GM12878 (cell line): ENCODE data around the gene HSP90AB1.

ENCODE experiments used
- BHLHE40 ChIP-seq, 2 experiments: fragments of 450-650 bp in 1 of 2; IDR thresholded peaks; 2 replicates each; pipeline ENCODE4 v1.6.1; 2011 to 2017; ENCODE audit warnings: low read depth in 2 of 2, borderline replicate concordance in 1 of 2, improper control_type of control experiment in 1 of 2, low read length in 1 of 2, mild to moderate bottlenecking in 1 of 2
- CBX3 ChIP-seq: fragments of 200-600 bp; sonication (generic); IDR thresholded peaks from 2 replicates; pipeline ENCODE4 v1.6.1; 2016; ENCODE audit warnings: low read depth, borderline replicate concordance
- JUND ChIP-seq: IDR thresholded peaks from 2 replicates; pipeline ENCODE4 v1.6.1; 2012; ENCODE audit warnings: low read depth, mild to moderate bottlenecking, low read length, improper control_type of control experiment, moderate library complexity
- MEF2A ChIP-seq: IDR thresholded peaks from 2 replicates; pipeline ENCODE4 v1.6.1; 2011; ENCODE audit warnings: low read depth, mild to moderate bottlenecking, low read length, moderate library complexity; ENCODE audit not compliant: insufficient read depth
- NR2C1 ChIP-seq: fragments of 450-650 bp; IDR thresholded peaks from 2 replicates; pipeline ENCODE4 v1.6.1; 2017; ENCODE audit warnings: antibody characterized with exemption, mild to moderate bottlenecking, moderate library complexity
- SMARCA5 ChIP-seq: fragments of 450-650 bp; IDR thresholded peaks from 2 replicates; pipeline ENCODE4 v1.6.1; 2017; ENCODE audit warnings: mild to moderate bottlenecking
- SRF ChIP-seq, 2 experiments: IDR thresholded peaks; 2 replicates each; pipeline ENCODE4 v1.6.1; 2011; ENCODE audit warnings: low read depth in 2 of 2, low read length in 2 of 2, mild to moderate bottlenecking in 1 of 2, moderate library complexity in 1 of 2
- SUZ12 ChIP-seq: fragments of 200-600 bp; sonication (generic); IDR thresholded peaks from one replicate; pipeline ENCODE4 v1.6.1; 2018; ENCODE audit warnings: antibody characterized with exemption, mild to moderate bottlenecking; ENCODE audit not compliant: unreplicated experiment
- YY1 ChIP-seq: IDR thresholded peaks from 2 replicates; pipeline ENCODE4 v1.6.1; 2011; ENCODE audit warnings: low read depth, mild to moderate bottlenecking, low read length
- TF ChIP-seq, protein P1 (sequence below): IDR thresholded peaks from 2 replicates; pipeline ENCODE4 v1.6.1; 2012; ENCODE audit warnings: low read depth, low read length, improper control_type of control experiment
- TF ChIP-seq, protein P2 (sequence below), 3 experiments: IDR thresholded peaks in 2 of 3; conservative IDR thresholded peaks in 1 of 3; 2 replicates each; pipeline ENCODE4 v1.5.1; 2011; ENCODE audit warnings: low read depth in 3 of 3, low read length in 3 of 3, mild to moderate bottlenecking in 3 of 3, control low read depth in 2 of 3, moderate library complexity in 2 of 3, inconsistent platforms in 1 of 3, mixed read lengths in 1 of 3; ENCODE audit not compliant: control insufficient read depth in 2 of 3, insufficient read depth in 1 of 3; ENCODE audit errors: extremely low read depth in 1 of 3
- TF ChIP-seq, protein P3 (sequence below): fragments of 150-350 bp; IDR thresholded peaks from 2 replicates; pipeline ENCODE4 v1.6.1; 2016; ENCODE audit warnings: low read depth, low read length

GRCh38 chr6:44272529-44272928, 25.6 kb downstream of the HSP90AB1 start:
- TF ChIP-seq SMARCA5 (no peak), SRF (IDR thresholded peaks at IDR 0.05; ENCODE audit: low read depth in 2 of 2, low read length in 2 of 2) (no peak), YY1 (no peak), JUND (no peak), MEF2A (no peak), NR2C1 (no peak), SUZ12 (no peak), BHLHE40 (IDR thresholded peaks at IDR 0.05; ENCODE audit: borderline replicate concordance in 1 of 2, low read depth in 2 of 2, low read length in 1 of 2) (no peak), CBX3 (no peak)
- TF ChIP-seq, protein P1, sequence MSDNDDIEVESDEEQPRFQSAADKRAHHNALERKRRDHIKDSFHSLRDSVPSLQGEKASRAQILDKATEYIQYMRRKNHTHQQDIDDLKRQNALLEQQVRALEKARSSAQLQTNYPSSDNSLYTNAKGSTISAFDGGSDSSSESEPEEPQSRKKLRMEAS = no peak
- TF ChIP-seq, protein P2, sequence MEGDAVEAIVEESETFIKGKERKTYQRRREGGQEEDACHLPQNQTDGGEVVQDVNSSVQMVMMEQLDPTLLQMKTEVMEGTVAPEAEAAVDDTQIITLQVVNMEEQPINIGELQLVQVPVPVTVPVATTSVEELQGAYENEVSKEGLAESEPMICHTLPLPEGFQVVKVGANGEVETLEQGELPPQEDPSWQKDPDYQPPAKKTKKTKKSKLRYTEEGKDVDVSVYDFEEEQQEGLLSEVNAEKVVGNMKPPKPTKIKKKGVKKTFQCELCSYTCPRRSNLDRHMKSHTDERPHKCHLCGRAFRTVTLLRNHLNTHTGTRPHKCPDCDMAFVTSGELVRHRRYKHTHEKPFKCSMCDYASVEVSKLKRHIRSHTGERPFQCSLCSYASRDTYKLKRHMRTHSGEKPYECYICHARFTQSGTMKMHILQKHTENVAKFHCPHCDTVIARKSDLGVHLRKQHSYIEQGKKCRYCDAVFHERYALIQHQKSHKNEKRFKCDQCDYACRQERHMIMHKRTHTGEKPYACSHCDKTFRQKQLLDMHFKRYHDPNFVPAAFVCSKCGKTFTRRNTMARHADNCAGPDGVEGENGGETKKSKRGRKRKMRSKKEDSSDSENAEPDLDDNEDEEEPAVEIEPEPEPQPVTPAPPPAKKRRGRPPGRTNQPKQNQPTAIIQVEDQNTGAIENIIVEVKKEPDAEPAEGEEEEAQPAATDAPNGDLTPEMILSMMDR (IDR thresholded peaks at IDR 0.05 in 2 of 3, conservative IDR thresholded peaks at IDR 0.05 in 1 of 3; ENCODE audit: control insufficient read depth in 2 of 3, extremely low read depth in 1 of 3, insufficient read depth in 1 of 3, low read depth in 3 of 3, low read length in 3 of 3) = no peak
- TF ChIP-seq, protein P3, sequence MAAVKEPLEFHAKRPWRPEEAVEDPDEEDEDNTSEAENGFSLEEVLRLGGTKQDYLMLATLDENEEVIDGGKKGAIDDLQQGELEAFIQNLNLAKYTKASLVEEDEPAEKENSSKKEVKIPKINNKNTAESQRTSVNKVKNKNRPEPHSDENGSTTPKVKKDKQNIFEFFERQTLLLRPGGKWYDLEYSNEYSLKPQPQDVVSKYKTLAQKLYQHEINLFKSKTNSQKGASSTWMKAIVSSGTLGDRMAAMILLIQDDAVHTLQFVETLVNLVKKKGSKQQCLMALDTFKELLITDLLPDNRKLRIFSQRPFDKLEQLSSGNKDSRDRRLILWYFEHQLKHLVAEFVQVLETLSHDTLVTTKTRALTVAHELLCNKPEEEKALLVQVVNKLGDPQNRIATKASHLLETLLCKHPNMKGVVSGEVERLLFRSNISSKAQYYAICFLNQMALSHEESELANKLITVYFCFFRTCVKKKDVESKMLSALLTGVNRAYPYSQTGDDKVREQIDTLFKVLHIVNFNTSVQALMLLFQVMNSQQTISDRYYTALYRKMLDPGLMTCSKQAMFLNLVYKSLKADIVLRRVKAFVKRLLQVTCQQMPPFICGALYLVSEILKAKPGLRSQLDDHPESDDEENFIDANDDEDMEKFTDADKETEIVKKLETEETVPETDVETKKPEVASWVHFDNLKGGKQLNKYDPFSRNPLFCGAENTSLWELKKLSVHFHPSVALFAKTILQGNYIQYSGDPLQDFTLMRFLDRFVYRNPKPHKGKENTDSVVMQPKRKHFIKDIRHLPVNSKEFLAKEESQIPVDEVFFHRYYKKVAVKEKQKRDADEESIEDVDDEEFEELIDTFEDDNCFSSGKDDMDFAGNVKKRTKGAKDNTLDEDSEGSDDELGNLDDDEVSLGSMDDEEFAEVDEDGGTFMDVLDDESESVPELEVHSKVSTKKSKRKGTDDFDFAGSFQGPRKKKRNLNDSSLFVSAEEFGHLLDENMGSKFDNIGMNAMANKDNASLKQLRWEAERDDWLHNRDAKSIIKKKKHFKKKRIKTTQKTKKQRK = no peak
